HFFc6 (cell line): ENCODE results near the gene CARTPT. TPM values are rescaled to one million over a fixed set of nuclear protein-coding genes. Genes with fewer than 3 reads are reported as not detected.
A peak's percentile ranks its signal among the peaks of the same experiment; 100 is the strongest.

Experiments
- DNase-seq: peaks from one replicate; pipeline ENCODE4 v3.0.0-alpha.2; 2018
- H3K27ac Mint-ChIP-seq: 2 replicates; pipeline ENCODE4 v1.8.0; 2020; ENCODE audit warnings: mild to moderate bottlenecking, mixed read lengths
- H3K27me3 Mint-ChIP-seq: 2 replicates; pipeline ENCODE4 v1.8.0; 2021; ENCODE audit warnings: mild to moderate bottlenecking, moderate library complexity, mixed read lengths; ENCODE audit not compliant: insufficient read depth
- H3K36me3 Mint-ChIP-seq: 2 replicates; pipeline ENCODE4 v1.8.0; 2021; ENCODE audit warnings: low read depth, mixed read lengths
- H3K4me1 Mint-ChIP-seq: 2 replicates; pipeline ENCODE4 v1.8.0; 2020; ENCODE audit warnings: low read depth, mixed read lengths
- H3K4me3 Mint-ChIP-seq: 2 replicates; pipeline ENCODE4 v1.8.0; 2020; ENCODE audit warnings: mild to moderate bottlenecking, moderate library complexity, mixed read lengths
- H3K9me3 Mint-ChIP-seq: 2 replicates; pipeline ENCODE4 v1.8.0; 2020; ENCODE audit warnings: mild to moderate bottlenecking, mixed read lengths
- total RNA-seq, 6 experiments: library from RNA; stranded (reverse); fragmentation: NEBNext Ultra II Directional; extraction: Animal tissue kit (Norgen Biotek cat#: 25700); gene quantifications; 2 replicates in 1 of 6; 3 replicates in 5 of 6; pipeline ENCODE4 v1.2.3, GENCODE V29; 2021
- TF ChIP-seq, protein P1 (sequence below): fragments of 200-600 bp; sonication (generic); IDR thresholded peaks from 2 replicates; pipeline ENCODE4 v1.5.0; 2021; ENCODE audit warnings: antibody characterized with exemption, mild to moderate bottlenecking

Gene CARTPT
- total RNA-seq, 6 experiments from 2014 or later, result not detected

DNA sequence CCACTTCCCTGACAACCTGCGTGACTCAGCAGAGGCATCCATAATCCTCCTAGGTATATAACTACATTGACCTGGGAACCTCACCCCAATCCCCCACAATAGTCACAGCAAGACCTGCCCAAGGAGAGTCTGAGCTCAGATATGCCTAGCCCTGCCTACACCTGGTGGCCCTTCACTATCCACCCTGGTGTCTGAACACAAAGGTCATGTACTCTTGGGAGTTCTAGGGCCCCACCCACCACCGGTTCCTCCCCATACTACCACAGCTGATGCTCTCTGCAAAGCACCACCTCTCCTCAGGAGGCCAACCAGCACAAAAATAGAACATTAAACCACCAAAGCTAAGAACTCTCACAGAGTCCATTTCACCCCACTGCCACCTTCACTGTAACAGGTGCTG lies 34.8 kb upstream of the CARTPT start:
- DNase-seq, result no peak
- Mint-ChIP-seq H3K36me3 (no peaks in the 10 kb centered on the region), H3K27me3 (peaks cover 6% of the 10 kb centered on the region), H3K4me3 (no peak overlapping the region), H3K9me3 (no peaks in the 10 kb centered on the region), H3K27ac (no peak overlapping the region), H3K4me1 (no peaks in the 10 kb centered on the region)
- TF ChIP-seq, protein P1, sequence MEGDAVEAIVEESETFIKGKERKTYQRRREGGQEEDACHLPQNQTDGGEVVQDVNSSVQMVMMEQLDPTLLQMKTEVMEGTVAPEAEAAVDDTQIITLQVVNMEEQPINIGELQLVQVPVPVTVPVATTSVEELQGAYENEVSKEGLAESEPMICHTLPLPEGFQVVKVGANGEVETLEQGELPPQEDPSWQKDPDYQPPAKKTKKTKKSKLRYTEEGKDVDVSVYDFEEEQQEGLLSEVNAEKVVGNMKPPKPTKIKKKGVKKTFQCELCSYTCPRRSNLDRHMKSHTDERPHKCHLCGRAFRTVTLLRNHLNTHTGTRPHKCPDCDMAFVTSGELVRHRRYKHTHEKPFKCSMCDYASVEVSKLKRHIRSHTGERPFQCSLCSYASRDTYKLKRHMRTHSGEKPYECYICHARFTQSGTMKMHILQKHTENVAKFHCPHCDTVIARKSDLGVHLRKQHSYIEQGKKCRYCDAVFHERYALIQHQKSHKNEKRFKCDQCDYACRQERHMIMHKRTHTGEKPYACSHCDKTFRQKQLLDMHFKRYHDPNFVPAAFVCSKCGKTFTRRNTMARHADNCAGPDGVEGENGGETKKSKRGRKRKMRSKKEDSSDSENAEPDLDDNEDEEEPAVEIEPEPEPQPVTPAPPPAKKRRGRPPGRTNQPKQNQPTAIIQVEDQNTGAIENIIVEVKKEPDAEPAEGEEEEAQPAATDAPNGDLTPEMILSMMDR, result no peak

DNA sequence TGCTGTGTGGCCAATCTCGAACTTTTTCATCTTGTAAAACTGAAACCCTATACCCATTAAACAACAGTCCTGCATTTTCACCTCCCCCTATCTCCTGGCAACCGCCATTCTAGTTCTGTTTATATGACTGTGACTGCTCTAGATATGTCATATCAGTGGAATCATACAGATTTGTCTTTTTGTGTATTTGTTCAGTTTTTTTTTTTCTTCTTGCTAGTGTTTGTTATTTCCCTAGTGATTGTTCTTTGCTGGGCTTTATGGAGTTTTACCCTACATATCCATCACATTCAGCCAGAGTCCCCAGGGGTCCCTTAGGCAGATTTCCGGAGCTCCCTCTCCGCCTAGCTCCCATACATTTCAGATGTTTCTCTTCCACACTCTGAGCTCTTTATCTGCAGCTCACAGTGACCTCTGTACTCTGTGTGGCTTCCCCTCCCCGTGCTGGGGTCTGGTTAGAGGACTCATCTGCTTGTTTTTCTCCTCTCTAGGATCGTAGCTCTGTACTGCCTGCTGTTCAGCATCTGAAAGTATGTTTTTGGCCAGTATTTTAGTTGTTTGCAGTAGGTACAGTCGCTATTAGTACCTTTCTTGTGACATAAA lies 25.1 kb upstream of the CARTPT start:
- Mint-ChIP-seq H3K4me1 (peaks cover 8% of the 10 kb centered on the region; the same call in 1 of the 2 replicates), H3K27ac (no peak overlapping the region), H3K4me3 (no peak overlapping the region), H3K27me3 (peaks cover 8% of the 10 kb centered on the region), H3K36me3 (no peaks in the 10 kb centered on the region), H3K9me3 (no peaks in the 10 kb centered on the region)
- TF ChIP-seq, protein P1, result no peak
- DNase-seq, result no peak

DNA sequence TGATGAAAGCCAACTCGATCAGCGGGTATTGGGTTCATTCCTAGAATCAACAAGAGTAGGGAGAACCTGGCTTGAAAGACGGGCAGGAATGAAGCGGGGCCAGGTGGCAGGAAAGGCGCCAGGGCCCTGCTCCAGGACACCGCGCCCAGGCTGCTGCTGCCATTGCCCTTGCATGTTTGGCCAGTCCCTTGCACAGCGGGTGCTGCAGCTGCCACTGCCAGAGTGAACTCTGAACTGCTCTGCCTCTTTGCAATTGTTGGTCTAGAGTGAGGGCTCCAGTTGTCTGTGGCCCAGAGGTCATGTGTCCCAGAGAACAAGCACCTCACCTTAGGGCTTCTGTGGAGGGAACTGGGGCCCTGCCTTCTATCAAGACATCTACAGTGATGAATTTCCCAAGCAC lies 24.0 kb upstream of the CARTPT start:
- DNase-seq, result no peak
- Mint-ChIP-seq H3K4me1 (peaks cover 8% of the 10 kb centered on the region; the same call in 1 of the 2 replicates), H3K4me3 (no peak overlapping the region), H3K27me3 (peaks cover 8% of the 10 kb centered on the region), H3K27ac (no peak overlapping the region), H3K36me3 (no peaks in the 10 kb centered on the region), H3K9me3 (no peaks in the 10 kb centered on the region)
- TF ChIP-seq, protein P1, result no peak

DNA sequence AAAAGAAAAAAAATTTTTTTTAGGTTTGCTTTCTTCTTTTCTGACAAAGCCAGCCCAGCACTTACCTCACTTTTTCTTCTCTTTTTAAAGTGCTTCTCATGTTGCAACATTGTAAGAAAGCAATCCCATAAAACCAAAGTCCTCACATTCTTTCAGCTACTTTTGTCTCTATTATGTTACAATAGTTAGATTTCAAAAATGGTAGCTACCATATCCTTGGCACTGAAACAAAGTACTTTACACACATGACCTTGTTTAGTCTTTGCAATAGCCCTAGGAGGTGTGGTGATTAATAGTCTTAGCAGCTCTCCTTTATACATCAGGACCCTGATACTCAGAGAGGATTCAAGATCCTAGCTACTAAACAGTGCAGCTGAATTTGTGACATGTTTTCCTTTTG lies 23.5 kb upstream of the CARTPT start:
- no peak for DNase-seq
- H3K27ac Mint-ChIP-seq, result no peak overlapping the region
- TF ChIP-seq, protein P1, result no peak
- H3K36me3 Mint-ChIP-seq, result no peaks in the 10 kb centered on the region
- no peak overlapping the region for H3K4me3 Mint-ChIP-seq
- H3K4me1 Mint-ChIP-seq, result peaks cover 8% of the 10 kb centered on the region; the same call in 1 of the 2 replicates
- H3K9me3 Mint-ChIP-seq, result no peaks in the 10 kb centered on the region
- peaks cover 8% of the 10 kb centered on the region for H3K27me3 Mint-ChIP-seq

DNA sequence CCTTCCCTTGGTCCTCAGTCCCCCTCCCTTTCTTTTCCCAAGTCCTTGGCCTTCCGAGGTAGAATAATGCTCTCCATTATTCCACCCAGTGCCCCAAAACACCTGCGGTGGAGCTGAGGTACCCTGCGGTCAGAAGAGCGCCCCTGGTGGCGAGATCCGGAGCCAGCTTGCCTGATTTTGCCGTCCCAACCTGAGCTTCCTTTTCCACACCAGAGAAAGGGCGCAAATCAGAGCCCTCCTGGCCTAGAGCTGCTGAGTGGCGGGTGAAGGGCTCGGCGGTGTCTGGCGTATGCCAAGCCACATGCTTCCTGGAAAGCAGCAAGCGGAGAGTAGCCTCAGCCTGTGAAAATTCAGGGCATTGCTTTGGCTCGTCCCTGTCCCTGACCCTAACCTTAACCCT lies 21.1 kb upstream of the CARTPT start:
- Mint-ChIP-seq H3K4me3 (no peak overlapping the region), H3K4me1 (peaks cover 8% of the 10 kb centered on the region; the same call in 1 of the 2 replicates), H3K36me3 (no peaks in the 10 kb centered on the region), H3K27ac (no peak overlapping the region), H3K27me3 (peaks cover 18% of the 10 kb centered on the region), H3K9me3 (no peaks in the 10 kb centered on the region)
- TF ChIP-seq, protein P1, result peak; percentile 77
- no peak for DNase-seq
